ENCODE results near the gene LYRM4.

GRCh38 chr6:5136851-5137250 lies 123.9 kb downstream of the LYRM4 start:
- TF ChIP-seq CTCF (IDR thresholded peaks at IDR 0.05; ENCODE audit: poor library complexity, severe bottlenecking) (no peak), EZH2 (IDR thresholded peaks at IDR 0.05; ENCODE audit: borderline replicate concordance, insufficient read depth, low read length, poor library complexity, severe bottlenecking) (no peak), RAD21 (conservative IDR thresholded peaks at IDR 0.05) (no peak)

Data from neural cell (in vitro differentiated cells).